RWPE1 (cell line): Measurements from ENCODE around the gene CBLL1.

ENCODE experiments used
- CTCF ChIA-PET: fragments of 350-600 bp; sonication (Branson Sonifier 250); formaldehyde crosslinking; extraction: SDS; loops from one replicate; lab custom pipeline; 2021; lab: Yijun Ruan, JAX
- POLR2A ChIA-PET: fragments of 400-600 bp; formaldehyde crosslinking; extraction: SDS; loops from one replicate; lab custom pipeline; 2020; ENCODE audit warnings: antibody characterized with exemption; ENCODE audit not compliant: low non-redundant PET; lab: Yijun Ruan, JAX
- DNase-seq: peaks from one replicate; pipeline ENCODE4 v3.0.0; 2012; ENCODE audit warnings: low spot score
- H3K27ac ChIP-seq: fragments of 450-650 bp; 2 replicates; pipeline ENCODE4 v1.5.1; 2017
- TF ChIP-seq, protein P1 (sequence below): fragments of 450-650 bp; conservative IDR thresholded peaks from 2 replicates; pipeline ENCODE4 v1.5.1; 2017; ENCODE audit warnings: low read depth, mild to moderate bottlenecking

The CBLL1 gene

DNA sequence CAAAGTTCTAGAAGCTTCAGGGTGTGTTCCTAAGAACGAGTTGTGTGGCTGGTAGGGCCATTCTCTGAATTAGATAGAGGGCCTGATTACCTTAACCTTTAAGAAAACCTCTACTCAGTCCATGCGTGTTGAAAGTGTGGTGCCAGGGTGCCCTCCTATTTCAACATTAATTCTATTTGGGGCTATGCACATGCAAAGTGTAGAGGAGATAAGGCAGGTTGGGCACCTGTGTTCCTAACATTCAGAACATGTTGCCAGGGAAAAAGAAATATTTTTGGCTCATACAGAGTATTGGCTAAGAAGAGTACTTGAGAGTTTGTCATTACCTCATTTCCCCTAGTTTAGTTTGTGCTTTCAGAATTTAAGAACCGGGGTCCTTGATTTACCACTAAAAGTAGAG lies 38.4 kb downstream of the CBLL1 start:
- DNase-seq: no peak
- no peak overlapping the region for H3K27ac ChIP-seq
- TF ChIP-seq, protein P1, sequence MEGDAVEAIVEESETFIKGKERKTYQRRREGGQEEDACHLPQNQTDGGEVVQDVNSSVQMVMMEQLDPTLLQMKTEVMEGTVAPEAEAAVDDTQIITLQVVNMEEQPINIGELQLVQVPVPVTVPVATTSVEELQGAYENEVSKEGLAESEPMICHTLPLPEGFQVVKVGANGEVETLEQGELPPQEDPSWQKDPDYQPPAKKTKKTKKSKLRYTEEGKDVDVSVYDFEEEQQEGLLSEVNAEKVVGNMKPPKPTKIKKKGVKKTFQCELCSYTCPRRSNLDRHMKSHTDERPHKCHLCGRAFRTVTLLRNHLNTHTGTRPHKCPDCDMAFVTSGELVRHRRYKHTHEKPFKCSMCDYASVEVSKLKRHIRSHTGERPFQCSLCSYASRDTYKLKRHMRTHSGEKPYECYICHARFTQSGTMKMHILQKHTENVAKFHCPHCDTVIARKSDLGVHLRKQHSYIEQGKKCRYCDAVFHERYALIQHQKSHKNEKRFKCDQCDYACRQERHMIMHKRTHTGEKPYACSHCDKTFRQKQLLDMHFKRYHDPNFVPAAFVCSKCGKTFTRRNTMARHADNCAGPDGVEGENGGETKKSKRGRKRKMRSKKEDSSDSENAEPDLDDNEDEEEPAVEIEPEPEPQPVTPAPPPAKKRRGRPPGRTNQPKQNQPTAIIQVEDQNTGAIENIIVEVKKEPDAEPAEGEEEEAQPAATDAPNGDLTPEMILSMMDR: no peak
- ChIA-PET POLR2A (no interaction called here), CTCF (no interaction called here)

DNA sequence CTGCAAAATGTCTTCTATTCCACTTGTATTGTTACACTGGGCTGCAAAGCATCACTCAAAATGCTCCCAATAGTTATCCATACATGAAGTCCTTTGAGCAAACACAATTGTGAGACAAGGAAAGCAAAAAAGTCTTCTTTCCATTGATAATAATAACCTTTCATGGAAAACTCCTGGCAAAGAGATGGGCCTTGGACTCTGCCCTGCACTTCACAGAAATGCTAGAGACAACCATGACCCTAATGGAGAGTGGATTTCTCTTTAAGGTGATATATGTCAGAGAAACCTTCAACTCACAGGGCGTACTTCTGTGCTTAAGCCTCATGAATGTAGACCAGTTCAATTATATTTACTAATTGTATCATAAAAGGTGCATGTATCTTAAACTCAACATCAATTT lies 39.7 kb downstream of the CBLL1 start:
- H3K27ac ChIP-seq: no peak overlapping the region
- no peak for DNase-seq
- TF ChIP-seq, protein P1: no peak
- ChIA-PET CTCF (no interaction called here), POLR2A (no interaction called here)

DNA sequence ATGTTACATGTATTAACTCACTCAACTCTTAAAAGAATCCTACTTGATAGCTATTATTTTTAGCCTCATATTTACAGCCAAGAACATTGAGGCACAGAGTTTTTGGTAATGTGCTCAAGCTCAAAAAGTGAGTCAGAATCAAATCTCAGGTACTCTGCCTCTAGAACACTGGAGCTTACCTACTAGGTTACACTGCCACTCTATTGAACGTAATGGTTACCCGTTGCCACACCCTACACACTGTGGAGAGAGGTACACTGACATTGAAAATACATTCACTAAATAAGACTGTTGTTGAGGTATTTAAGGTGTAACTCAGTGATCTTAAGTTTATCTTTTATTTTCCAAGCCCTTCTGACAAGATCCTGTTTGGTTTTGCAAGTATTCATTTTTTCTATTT lies 41.2 kb downstream of the CBLL1 start:
- TF ChIP-seq, protein P1: no peak
- no peak for DNase-seq
- POLR2A ChIA-PET: no interaction called here
- H3K27ac ChIP-seq: no peak overlapping the region
- CTCF ChIA-PET: interaction anchor here (0.6 kb wide), 1 partner anchor 94 kb away, joined by 3 read pairs; no protein-coding TSS in a partner anchor

DNA sequence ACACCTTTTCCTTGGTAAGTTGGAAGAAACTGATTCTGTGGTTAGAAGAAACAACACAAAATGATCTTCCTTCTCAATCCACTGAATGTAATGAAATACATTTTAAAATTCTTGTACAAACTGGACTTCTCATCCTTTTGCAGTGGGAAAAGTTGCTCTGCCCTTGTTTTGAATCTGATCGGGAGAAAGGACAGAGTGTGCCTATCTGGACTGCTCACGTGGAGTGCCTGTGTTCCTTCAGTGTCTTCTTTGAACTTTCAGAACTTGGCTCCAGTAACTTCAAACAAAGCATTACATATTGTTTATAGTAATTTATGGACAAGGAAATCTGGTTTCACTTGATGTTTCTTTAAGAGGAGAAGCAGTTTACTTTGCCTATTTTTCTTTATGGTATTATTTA lies 42.0 kb downstream of the CBLL1 start:
- TF ChIP-seq, protein P1: no peak
- DNase-seq: no peak
- H3K27ac ChIP-seq: no peak overlapping the region
- CTCF ChIA-PET: no interaction called here
- POLR2A ChIA-PET: no interaction called here

DNA sequence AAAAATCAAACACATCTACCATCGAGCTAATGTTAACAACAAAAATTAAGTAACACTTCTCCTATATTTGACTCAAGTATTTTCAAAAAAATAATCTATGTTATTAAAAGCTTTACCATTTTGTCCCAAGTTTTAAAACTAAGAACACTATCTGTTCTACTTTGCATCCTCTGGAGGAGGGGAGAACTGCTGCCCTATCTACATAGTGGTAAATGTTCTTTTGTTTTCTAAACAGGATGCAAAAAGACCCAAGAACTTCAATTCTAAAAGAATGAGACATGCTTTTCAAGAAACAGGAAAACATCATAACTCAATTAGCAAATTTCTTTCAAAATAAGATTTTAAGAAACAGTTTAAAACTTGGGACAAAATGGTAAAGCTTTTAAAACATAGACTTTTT lies 44.3 kb downstream of the CBLL1 start:
- ChIA-PET CTCF (interaction anchor here (0.6 kb wide), 1 partner anchor 930 kb away, joined by 6 read pairs; no protein-coding TSS in a partner anchor), POLR2A (no interaction called here)
- TF ChIP-seq, protein P1: no peak
- DNase-seq: no peak
- no peak overlapping the region for H3K27ac ChIP-seq

DNA sequence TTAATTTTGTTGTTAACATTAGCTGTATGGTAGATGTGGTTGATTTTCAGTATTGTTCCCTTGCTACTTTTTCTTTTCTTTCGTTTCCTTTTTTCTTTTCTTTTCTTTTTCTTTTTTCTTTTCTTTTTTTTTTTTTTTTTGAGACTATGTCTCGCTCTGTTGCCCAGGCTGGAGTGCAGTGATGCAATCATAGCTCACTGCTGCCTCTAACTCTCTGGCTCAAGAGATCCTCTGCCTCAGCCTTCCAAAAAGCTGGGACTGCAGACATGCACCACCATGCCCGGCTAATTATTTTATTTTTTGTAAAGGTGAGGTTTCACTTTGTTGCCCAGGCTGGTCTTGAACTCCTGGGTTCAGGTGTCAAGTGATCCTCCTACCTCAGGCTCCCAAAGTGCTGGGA lies 44.7 kb downstream of the CBLL1 start:
- ChIA-PET POLR2A (no interaction called here), CTCF (interaction anchor here (0.6 kb wide), 1 partner anchor 930 kb away, joined by 6 read pairs; no protein-coding TSS in a partner anchor)
- TF ChIP-seq, protein P1: no peak
- no peak for DNase-seq
- no peak overlapping the region for H3K27ac ChIP-seq

DNA sequence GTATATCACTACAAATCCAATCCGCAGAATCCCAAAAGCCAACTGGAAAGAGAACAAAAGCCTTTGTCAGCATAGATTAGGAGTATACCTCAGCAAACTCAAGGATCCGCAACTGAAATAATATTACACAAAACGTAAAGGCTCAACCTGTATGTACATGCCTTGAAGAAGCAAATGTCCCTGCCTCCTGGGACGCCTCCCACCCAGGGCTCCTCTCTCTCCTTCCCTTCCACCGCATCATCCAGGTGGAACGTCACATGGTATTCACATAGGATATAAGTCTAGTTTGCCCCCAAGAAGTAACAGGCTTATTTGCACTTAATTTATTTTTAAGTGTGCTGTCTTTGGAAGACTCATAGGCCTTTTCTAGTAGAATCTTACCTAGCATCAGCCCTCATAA lies 45.7 kb downstream of the CBLL1 start:
- CTCF ChIA-PET: no interaction called here
- TF ChIP-seq, protein P1: no peak
- POLR2A ChIA-PET: no interaction called here
- H3K27ac ChIP-seq: no peak overlapping the region
- no peak for DNase-seq
